Measurements from ENCODE around the gene PLPP4.
"Not testable (repeated sequence)": the region's sequence is repeated elsewhere in the genome, so short reads cannot be mapped to it uniquely, and the experiment has no call there.

Gene PLPP4

DNA sequence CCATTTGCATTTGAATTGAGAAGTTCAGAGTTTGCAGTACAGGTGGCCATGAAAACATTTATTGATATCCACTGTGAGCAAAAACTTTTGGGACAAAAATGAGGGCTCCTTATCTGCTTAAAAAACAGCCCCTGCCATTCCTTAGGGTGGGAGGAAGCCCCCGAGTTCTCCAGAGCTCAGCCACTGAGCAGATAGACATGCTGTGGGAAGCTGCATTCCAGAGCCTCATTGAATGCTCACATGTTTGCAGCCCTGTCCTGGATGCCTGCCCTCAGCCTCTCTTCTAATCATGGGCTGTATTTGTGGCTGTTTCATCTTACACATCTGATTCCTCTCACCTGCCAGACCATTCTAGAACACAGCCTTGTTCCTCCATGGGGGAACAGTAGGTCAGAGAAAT is 33.3 kb downstream of the PLPP4 start:
- no peak overlapping the region for H3K4me3 Mint-ChIP-seq
- no peaks in the 10 kb centered on the region for H3K4me1 Mint-ChIP-seq (ENCODE audit: low read depth)
- peaks cover 1% of the 10 kb centered on the region for H3K27me3 Mint-ChIP-seq
- H3K27ac Mint-ChIP-seq, result no peak overlapping the region
- no peaks in the 10 kb centered on the region for H3K36me3 Mint-ChIP-seq
- H3K9me3 Mint-ChIP-seq (ENCODE audit: low read depth), result no peaks in the 10 kb centered on the region

DNA sequence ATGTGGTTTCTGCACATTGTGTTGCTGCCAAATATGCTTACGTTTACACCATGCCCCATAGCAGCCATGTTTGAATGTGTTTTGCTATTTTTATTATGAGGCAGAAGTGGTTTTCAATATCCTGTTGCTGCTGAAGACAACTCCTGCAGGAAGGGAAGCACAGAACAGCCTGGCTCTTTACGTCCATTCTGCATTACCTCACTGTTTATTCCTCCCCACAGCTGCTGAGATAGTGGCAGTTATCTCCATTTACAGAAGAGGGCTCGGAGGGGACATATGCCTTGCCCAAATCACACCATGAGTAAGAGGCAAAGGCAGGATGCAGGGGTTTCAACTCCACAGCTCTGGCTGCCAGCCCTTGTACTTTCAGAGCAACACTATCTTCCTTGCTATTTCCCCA is 35.3 kb downstream of the PLPP4 start:
- H3K9me3 Mint-ChIP-seq (ENCODE audit: low read depth), result no peaks in the 10 kb centered on the region
- H3K4me3 Mint-ChIP-seq, result no peak overlapping the region
- peaks cover 1% of the 10 kb centered on the region for H3K27me3 Mint-ChIP-seq
- no peak overlapping the region for H3K27ac Mint-ChIP-seq
- no peaks in the 10 kb centered on the region for H3K36me3 Mint-ChIP-seq
- no peaks in the 10 kb centered on the region for H3K4me1 Mint-ChIP-seq (ENCODE audit: low read depth)

DNA sequence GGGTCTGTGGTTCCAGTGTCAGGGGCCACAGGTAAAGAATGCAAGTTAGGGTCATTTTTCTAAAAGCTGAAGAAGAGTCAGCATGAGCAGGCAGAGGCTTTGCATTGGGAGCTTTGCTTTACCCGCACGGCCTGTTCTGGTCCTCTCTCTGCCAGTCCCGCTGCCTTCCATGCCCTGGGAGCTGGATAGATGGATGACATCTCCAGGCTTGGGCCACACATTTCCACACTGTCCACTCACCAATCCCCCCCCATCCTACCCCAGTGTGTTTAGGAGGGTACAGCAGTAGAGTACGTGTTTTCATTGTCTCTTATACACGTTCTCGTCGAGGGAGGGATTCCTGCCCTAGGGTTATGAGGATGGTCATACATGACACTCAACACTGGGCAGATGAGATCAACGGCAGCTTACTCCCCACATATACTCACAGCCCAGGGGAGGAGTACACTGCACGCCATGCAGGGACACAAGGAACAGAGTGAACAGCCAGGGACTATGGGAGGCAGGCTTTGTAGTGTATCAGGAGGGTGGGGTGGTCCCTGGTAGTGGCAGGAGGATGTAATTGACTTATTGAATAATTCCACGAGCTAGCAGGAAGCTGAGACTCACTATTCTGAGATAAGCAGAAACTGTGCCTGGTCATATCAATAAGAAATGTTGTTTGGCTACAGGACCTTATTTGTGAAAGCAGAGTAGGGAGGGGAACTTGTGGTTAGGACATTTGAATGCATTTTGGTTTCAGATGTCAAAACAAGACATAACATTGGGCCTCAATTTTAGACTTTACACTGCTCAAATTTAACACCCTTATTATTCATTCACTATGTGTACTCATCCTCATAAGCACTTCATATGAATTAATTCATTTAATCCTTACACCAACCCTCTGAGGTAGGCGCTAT is 36.6 kb downstream of the PLPP4 start:
- no peaks in the 10 kb centered on the region for H3K9me3 Mint-ChIP-seq (ENCODE audit: low read depth)
- H3K4me1 Mint-ChIP-seq (ENCODE audit: low read depth), result no peaks in the 10 kb centered on the region
- H3K27ac Mint-ChIP-seq, result no peak overlapping the region

DNA sequence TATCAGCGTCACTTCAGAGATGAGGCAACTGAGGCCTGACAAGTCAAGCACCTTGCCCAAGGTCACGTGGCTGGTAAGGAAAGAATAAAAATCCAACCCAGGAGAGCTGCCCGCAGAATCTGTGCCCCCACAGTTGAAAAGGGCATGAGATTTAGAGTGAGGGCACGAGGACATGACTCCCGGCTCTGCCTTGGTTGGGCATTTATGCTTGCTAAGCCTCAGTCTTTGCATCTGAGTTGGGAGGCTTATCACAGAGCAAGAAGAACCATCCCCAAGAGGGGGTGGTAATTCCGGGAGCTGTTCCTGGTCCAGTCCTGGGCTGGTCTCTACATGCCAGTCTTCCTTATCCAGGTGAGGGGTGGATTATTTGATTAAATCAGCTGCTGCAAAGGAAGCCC is 37.3 kb downstream of the PLPP4 start:
- no peaks in the 10 kb centered on the region for H3K9me3 Mint-ChIP-seq (ENCODE audit: low read depth)
- H3K27ac Mint-ChIP-seq, result no peak overlapping the region
- no peak overlapping the region for H3K4me3 Mint-ChIP-seq
- H3K36me3 Mint-ChIP-seq, result no peaks in the 10 kb centered on the region
- no peaks in the 10 kb centered on the region for H3K27me3 Mint-ChIP-seq
- no peaks in the 10 kb centered on the region for H3K4me1 Mint-ChIP-seq (ENCODE audit: low read depth)

More for the DNA sequence above, 36.6 kb downstream of the PLPP4 start:
- no peaks in the 10 kb centered on the region for H3K36me3 Mint-ChIP-seq
- no peak overlapping the region for H3K4me3 Mint-ChIP-seq
- H3K27me3 Mint-ChIP-seq, result no peaks in the 10 kb centered on the region

DNA sequence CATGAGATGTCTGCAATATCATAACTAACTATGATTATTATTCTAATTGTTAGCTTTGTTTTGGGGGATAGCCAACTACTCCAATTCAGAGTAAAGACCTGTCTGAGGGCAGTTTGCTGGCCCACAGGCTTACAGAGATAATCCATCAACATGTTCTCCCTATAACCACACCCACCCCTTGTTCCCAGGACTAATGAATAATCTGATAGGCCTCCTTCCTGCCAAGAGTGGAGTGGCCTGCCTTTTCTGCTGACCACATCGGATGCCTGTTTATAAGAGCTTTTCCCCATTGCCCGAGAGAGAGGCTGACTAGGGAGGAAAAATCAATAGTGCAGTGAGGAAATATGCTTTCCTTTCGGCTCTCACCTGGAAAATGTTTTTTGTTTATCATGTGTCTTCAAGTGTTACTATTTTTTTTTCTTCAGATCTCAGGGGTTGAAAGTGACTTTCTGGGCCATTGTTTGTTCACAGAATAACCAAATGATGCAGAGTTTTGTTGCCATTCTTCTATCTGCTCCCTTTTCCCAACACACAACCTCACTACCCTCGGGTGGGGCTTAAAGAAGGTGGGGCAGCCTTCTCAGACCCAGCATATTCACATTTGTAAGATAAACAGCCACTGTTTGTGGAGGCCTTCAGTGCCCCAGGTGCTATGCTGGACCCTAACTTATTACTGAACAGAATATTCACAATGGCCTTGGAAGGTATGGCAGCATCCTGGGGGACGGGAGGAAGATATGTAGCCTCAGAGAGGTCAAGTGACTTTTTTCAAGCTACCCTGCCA is 38.4 kb downstream of the PLPP4 start:
- H3K4me3 Mint-ChIP-seq, result no peak overlapping the region
- H3K4me1 Mint-ChIP-seq (ENCODE audit: low read depth), result no peaks in the 10 kb centered on the region
- no peaks in the 10 kb centered on the region for H3K36me3 Mint-ChIP-seq
- H3K9me3 Mint-ChIP-seq (ENCODE audit: low read depth), result no peaks in the 10 kb centered on the region
- no peaks in the 10 kb centered on the region for H3K27me3 Mint-ChIP-seq
- no peak overlapping the region for H3K27ac Mint-ChIP-seq

DNA sequence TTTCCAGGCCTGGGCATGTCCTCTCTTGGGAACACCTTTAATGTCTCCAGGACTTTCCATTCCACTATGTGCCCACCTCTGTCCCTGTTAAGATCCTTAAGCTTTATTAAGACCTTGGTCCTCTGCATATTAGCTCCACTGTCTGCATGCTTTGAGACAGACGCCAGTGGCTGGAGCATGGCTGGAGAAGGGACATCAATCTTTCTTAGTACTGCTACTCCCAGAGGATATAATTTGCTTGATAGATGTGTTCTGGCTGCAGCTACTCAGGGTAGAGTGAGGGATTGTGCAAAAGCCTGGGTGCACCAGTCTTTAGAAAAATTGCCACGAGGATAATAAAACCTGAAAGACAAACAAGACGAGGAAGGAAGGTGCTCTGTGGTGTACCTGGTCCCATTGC is 42.9 kb downstream of the PLPP4 start:
- H3K9me3 Mint-ChIP-seq (ENCODE audit: low read depth), result no peaks in the 10 kb centered on the region
- H3K27me3 Mint-ChIP-seq, result no peaks in the 10 kb centered on the region
- H3K4me3 Mint-ChIP-seq, result no peak overlapping the region
- no peaks in the 10 kb centered on the region for H3K4me1 Mint-ChIP-seq (ENCODE audit: low read depth)
- H3K36me3 Mint-ChIP-seq, result no peaks in the 10 kb centered on the region
- H3K27ac Mint-ChIP-seq, result no peak overlapping the region

DNA sequence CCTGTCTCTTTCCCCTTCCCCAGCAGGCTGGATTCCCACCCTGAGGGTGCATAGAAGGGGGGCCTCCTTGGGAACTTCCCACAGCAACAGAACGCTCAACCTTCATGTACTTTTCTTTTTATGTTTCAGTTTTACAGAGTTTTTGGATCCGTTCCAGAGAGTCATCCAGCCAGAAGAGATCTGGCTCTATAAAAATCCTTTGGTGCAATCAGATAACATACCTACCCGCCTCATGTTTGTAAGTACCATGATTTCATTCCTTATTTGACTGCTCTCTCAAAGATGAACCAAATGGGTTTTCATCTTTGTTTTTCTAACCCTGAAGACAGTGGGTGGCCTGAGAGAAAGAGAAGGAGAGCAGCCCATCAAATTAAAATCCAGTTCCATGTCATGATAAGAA is 46.7 kb downstream of the PLPP4 start:
- Mint-ChIP-seq H3K4me3 (no peak overlapping the region), H3K27me3 (no peaks in the 10 kb centered on the region), H3K9me3 (ENCODE audit: low read depth) (no peaks in the 10 kb centered on the region), H3K4me1 (ENCODE audit: low read depth) (no peaks in the 10 kb centered on the region), H3K27ac (no peak overlapping the region), H3K36me3 (no peaks in the 10 kb centered on the region)

DNA sequence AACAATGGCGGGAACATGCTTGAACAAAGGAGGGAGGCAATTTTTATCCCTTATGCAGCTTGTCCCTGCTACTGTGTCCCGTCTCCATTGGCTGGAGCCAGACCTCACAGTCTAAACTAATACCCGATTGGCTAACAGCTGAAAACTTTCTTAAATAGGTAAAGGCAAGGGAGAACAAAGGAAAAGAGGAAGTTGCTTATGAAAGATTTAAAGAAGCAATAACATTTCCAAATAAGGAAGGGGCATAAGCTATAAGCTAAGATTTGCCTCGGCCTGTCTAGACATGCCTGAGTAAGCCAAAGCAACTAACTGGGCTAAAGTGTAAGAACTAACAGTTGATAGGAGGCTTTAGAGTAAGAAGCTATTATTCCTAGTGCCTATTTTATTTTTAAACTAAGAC is 47.2 kb downstream of the PLPP4 start:
- H3K27me3 Mint-ChIP-seq; H3K4me1 Mint-ChIP-seq (ENCODE audit: low read depth): not testable (repeated sequence)

DNA sequence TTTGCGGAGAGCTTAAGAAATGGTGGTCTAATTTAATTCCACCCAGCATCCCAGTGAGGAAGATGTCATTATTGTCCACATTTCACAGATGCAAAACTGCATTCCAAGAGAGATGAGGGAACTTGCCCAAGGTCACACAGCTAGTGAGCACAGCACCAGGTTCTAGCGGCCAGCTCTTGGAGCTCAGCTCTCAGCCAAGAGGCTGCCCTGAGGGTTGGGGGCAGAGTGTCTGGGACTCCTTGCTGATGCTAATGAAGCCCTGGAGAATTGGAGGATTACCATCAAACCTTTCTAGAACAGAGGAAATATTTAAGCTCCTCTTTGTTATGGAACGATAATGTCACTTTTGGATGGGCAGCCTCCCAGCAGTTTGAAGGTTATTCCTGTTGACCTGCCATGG is 48.0 kb downstream of the PLPP4 start:
- Mint-ChIP-seq H3K4me1 (ENCODE audit: low read depth) (no peaks in the 10 kb centered on the region), H3K27ac (no peak overlapping the region), H3K4me3 (no peak overlapping the region), H3K9me3 (ENCODE audit: low read depth) (no peaks in the 10 kb centered on the region), H3K36me3 (no peaks in the 10 kb centered on the region), H3K27me3 (no peaks in the 10 kb centered on the region)

More for the DNA sequence above, 47.2 kb downstream of the PLPP4 start:
- H3K9me3 Mint-ChIP-seq (ENCODE audit: low read depth); H3K36me3 Mint-ChIP-seq; H3K27ac Mint-ChIP-seq; H3K4me3 Mint-ChIP-seq: not testable (repeated sequence)

DNA sequence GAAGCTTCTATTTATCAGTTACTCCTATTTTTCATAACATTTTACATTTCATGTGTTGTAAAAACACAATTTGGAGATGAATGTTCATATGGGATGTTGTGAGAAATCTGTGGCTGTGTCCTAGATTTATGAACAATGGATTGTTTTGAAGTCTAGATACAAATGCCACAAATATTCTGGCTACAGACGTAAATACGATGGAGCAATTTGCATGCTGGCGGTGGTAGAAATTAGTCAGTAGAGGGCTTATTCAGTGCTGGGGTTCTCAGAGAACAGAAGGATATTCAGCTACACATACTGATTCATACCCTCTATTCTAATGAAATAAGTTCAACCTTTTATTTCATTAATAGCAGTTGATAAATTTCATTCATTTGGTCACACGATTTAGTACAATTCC is 48.8 kb downstream of the PLPP4 start:
- Mint-ChIP-seq H3K9me3 (ENCODE audit: low read depth) (no peaks in the 10 kb centered on the region), H3K4me3 (no peak overlapping the region), H3K27me3 (no peaks in the 10 kb centered on the region), H3K4me1 (ENCODE audit: low read depth) (no peaks in the 10 kb centered on the region), H3K27ac (no peak overlapping the region), H3K36me3 (no peaks in the 10 kb centered on the region)

DNA sequence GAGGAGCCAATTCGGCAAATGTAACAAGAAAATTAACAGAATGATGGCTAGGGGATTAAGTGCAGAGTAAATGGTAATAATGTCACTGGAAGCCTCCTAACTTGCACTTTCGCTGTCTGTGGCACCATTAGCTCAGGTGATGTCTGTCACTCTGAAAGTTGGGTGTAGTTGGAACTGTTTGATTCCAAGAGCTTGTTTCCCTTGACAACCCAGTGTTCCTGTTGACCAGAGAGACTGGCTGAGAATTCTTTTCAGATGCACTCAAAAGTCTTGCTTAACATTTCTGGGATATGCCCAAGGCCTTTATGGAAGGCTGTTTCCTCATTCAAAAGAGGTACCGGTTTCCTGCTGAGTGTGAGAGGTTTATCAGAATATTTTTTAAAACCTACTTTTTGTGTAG is 49.6 kb downstream of the PLPP4 start:
- Mint-ChIP-seq H3K4me1 (ENCODE audit: low read depth) (no peaks in the 10 kb centered on the region), H3K36me3 (no peaks in the 10 kb centered on the region), H3K27ac (no peak overlapping the region), H3K9me3 (ENCODE audit: low read depth) (no peaks in the 10 kb centered on the region), H3K4me3 (no peak overlapping the region), H3K27me3 (no peaks in the 10 kb centered on the region)

DNA sequence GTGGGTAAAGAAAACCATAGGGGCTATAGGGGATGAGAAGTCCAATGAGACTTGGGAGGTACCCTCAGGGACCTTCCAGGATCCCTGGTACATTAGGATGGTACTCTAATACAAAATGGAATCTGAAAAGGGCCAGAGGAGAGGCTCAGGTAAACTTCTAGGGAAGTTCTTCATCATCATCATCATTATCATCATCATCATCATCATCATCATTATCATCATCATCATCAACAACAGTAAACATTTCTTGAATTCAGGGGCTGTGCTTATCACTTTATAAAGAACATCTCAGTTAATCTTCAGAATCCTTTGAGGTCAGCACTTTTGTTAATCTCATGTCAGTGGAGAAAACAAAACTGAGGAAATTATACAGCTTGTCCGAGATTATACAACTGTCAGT is 50.1 kb downstream of the PLPP4 start:
- Mint-ChIP-seq H3K27me3 (no peaks in the 10 kb centered on the region), H3K36me3 (no peaks in the 10 kb centered on the region), H3K4me3 (no peak overlapping the region), H3K27ac (no peak overlapping the region), H3K4me1 (ENCODE audit: low read depth) (no peaks in the 10 kb centered on the region), H3K9me3 (ENCODE audit: low read depth) (no peaks in the 10 kb centered on the region)

DNA sequence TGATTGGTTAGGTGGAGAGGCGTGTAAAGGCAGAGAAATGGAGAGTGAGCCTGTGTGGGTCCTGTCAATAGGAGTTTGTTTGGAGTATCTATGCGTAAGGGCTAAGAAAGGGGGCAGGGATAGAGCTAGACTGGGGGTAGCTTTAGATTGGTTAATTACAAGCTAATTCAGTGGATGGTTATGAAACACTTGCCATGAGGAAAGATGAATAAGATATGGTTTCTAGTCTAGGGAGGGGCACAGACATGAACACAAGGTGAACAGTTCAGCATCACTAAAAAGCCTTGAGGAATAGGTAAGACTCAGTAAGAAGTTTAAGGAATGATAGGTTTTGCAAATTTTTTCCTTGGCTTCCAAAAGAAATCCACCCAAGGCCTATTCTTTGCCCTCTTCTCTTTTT is 50.6 kb downstream of the PLPP4 start:
- H3K27me3 Mint-ChIP-seq, result no peaks in the 10 kb centered on the region
- no peak overlapping the region for H3K27ac Mint-ChIP-seq
- no peaks in the 10 kb centered on the region for H3K36me3 Mint-ChIP-seq
- no peak overlapping the region for H3K4me3 Mint-ChIP-seq
- H3K9me3 Mint-ChIP-seq (ENCODE audit: low read depth), result no peaks in the 10 kb centered on the region
- no peaks in the 10 kb centered on the region for H3K4me1 Mint-ChIP-seq (ENCODE audit: low read depth)

DNA sequence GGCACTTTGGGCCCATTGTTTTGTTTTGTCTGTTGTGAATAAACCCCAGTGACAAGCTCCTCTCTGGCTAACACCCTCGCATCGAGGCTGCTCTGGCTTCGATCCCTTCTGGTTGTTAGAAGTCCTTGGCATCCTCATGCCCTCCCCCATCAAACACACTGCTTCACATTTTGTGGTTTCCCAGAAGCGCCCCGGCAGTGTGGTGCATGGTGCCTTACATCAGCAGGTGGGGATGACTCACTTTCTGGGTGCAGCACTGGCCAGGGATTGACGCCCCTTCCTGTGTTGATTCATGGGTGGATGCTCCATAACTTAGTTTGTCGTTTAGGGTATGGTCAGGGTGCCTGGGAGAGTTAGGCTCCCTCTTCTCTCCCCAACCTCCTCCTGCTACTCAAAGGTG is 51.4 kb downstream of the PLPP4 start:
- Mint-ChIP-seq H3K27me3 (no peaks in the 10 kb centered on the region), H3K9me3 (ENCODE audit: low read depth) (peaks cover 3% of the 10 kb centered on the region), H3K4me1 (ENCODE audit: low read depth) (no peaks in the 10 kb centered on the region), H3K36me3 (no peaks in the 10 kb centered on the region), H3K27ac (no peak overlapping the region), H3K4me3 (no peak overlapping the region)

DNA sequence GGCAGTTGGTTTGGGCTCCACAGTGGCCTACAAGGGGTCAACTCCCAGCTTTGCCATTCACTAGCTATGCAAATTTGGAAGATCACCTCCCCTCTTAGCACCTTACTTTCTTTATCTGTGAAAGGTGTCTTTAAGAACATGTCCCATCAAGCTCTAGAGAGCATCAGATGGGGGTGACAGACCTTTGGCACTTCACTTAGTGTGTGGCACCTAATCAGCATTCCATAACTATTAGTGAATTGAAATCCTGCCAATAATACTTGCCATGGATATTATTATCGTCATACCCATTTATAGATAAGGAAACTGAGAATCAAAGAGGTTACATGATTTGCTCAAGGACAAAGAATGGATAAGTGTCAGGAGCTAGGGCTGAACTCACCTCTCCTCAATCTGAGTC is 51.9 kb downstream of the PLPP4 start:
- no peak overlapping the region for H3K4me3 Mint-ChIP-seq
- no peaks in the 10 kb centered on the region for H3K27me3 Mint-ChIP-seq
- peaks cover 4% of the 10 kb centered on the region for H3K9me3 Mint-ChIP-seq (ENCODE audit: low read depth)
- no peaks in the 10 kb centered on the region for H3K4me1 Mint-ChIP-seq (ENCODE audit: low read depth)
- H3K27ac Mint-ChIP-seq, result no peak overlapping the region
- no peaks in the 10 kb centered on the region for H3K36me3 Mint-ChIP-seq
